Muscle of arm (tissue), 12 donors: Measurements from ENCODE around the gene PPP1R1A. TPM values are rescaled to one million over a fixed set of nuclear protein-coding genes. Genes with fewer than 3 reads are reported as not detected.

Experiments
- DNase-seq: peaks from one replicate; pipeline ENCODE4 v3.0.0-alpha.2; 2013
- polyA plus RNA-seq, 12 donors: library from polyadenylated mRNA; unstranded; fragments of 120-200 nt; gene quantifications; one replicate each; pipeline ENCODE4 v1.2.1, GENCODE V29; 2013; ENCODE audit not compliant: insufficient read length in 12 of 12

The PPP1R1A gene
- polyA plus RNA-seq, 12 donors: 28.2 to 62.3 (median 42.0) TPM; not detected in 1

DNA sequence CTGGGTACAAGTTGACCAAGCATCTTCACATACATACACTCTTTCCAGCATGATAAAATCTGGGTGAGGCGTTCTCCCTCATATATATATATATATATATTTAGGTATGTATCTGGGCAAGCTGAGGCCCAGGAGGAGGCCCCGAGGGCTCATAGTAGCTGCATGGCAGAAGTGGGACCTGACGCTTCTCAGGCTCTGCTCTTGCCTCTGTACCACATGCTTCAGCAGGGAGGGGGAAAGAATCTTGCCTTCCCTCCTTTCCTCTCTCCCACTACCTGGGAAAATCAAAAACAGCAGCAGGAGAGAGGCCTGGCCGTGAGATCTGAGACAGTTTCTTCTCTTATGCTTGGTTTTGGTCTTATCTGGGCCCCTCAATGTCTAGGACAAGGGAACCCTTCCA lies 9.2 kb downstream of the PPP1R1A start:
- no peak for DNase-seq

DNA sequence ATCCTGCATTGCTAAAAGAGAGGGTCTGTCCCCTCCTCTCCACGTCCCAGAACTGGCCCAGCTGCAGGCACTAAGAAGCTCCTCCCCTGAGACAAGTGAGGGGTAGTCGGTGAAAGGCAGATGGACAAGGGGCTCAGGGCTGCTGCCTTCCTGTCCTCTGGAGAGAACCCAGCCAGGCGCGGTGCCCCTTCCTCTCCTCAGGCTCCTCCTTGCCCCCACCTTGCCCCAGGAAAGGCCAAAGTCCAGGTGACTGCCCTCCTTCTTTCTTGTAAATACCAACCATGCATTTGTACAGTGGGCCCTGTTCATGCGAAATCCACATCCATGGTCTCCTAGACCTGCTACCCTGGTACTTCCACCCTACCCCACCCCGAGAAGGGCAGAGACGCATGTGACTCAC lies 9.7 kb downstream of the PPP1R1A start:
- DNase-seq: no peak

- DNase-seq: no peak
These were observed 15.6 kb downstream of the PPP1R1A start for GRCh38 chr12:54572881-54573280.

DNA sequence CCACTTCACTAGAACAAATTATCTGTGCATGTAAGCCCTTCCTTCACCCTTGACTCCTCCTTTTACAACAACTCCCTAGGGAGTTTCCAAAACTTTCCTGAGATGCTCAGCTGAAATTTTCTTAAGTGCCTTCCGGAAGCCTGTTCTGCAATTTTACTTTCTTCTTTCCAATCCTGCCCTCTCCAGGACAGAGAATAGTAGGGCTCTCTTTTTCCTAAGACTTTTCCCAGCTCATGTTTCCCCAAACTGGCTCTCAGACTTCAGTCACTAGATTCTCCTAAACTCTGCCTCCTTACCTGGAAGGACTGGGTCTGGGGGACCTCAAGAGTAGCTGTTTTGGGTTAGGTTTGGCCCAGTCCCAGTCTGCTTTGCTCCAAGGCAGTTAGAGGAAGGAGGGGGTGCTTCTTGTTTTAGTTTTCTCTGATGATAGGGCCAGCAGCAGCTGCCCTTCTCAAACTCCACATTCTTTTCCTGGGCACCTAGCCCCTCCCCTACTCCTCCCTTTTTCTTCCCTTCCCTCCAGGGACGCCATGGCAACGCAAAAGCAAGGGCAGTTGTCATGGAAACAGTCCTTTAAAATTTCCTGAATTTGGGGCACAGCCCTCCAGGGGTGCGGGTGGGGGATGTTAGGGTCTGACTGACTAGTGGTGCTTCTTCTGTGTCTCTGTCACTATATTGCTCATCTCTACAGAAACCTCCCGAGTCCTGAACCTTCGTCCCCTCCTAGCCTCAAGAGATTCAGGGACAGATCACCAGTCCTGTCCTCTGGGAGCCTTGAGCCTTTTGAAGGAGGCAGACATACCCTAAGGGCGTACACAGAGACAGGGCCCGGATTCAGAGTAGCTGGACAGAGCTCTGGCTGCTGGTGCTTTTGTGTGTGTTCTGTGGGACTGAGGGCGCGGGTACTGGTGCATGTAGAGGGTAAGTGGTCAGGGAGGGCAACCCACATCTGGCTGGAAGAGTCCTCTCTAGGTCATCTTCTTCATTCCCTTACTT lies 17.0 kb downstream of the PPP1R1A start:
- DNase-seq: no peak

DNA sequence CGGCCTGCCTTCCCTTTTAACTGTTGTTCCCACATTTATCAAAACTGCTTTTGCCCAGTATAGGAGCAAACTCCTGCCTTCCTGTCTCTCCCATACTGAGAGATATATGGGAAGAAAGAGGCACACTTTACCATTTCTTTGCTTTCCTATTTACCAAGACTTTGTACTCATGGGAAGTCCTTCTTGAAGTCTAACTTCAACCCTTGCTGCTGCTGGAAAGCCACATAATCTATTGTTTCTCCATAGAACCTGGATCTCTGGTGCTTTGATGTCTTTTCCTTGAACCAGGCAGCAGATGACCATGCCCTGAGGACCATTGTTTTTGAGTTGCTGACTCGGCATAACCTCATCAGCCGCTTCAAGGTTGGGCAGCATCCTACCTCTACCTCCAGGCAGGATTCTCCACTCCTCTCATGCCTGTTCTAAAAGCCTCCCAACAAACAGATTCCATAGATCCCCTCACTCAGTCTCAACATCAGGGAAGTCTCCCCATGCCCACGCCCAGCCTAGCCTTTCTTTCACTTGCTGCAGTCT lies 18.4 kb downstream of the PPP1R1A start:
- no peak for DNase-seq

- DNase-seq: no peak
These were observed 19.4 kb downstream of the PPP1R1A start for GRCh38 chr12:54569072-54569471.

DNA sequence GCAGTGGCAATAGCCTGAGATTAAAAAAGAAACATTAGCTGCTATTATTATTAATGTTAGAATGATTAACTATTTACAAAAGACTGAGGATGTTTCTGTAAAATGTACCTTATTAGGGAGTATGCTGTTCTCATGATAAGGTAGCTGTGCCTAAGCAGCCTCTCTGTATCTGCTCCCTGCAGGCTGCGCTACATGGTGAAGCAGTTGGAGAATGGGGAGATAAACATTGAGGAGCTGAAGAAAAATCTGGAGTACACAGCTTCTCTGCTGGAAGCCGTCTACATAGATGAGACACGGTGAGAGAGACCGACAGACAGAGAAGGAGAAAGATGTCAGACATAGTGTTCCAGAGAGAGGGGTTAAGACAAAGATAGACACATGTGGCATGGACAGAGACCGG lies 21.7 kb downstream of the PPP1R1A start:
- DNase-seq: no peak

GRCh38 chr12:54565986-54566544 lies 22.4 kb downstream of the PPP1R1A start:
- DNase-seq: no peak

GRCh38 chr12:54565310-54565985 lies 23.0 kb downstream of the PPP1R1A start:
- no peak for DNase-seq

- no peak for DNase-seq
These were observed 23.7 kb downstream of the PPP1R1A start for GRCh38 chr12:54564768-54565167.

GRCh38 chr12:54563787-54564186 lies 24.7 kb downstream of the PPP1R1A start:
- no peak for DNase-seq

- no peak for DNase-seq
These were observed 25.6 kb downstream of the PPP1R1A start for GRCh38 chr12:54562750-54563356.

GRCh38 chr12:54561164-54561563 lies 27.3 kb downstream of the PPP1R1A start:
- DNase-seq: peak; percentile 56

DNA sequence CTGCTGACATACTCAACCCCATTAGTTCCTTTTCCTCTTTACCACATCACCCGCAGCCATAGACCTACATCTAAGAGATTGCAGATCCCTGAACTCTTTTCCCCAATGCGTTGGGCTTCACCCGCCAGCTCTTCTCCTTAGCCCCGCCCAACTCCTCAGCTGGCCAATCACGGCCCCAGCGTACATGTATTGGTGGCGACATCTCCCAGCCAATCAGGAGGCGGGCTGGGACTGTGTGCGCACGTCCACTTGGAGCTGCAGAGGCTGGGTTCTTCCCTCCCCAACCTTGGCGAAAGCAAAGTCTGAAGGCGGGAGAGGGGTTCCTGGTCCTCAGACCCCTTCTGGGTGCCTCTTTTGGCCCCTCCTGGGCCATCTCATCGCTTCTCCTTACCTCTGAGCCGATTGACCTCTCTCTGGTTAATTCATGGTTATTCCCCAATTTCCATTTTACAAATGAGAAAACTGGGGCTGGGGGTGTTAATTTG lies 28.0 kb downstream of the PPP1R1A start:
- peak; percentile 92 for DNase-seq

GRCh38 chr12:54558759-54559158 lies 29.7 kb downstream of the PPP1R1A start:
- DNase-seq: no peak

GRCh38 chr12:54558311-54558710 lies 30.1 kb downstream of the PPP1R1A start:
- no peak for DNase-seq

DNA sequence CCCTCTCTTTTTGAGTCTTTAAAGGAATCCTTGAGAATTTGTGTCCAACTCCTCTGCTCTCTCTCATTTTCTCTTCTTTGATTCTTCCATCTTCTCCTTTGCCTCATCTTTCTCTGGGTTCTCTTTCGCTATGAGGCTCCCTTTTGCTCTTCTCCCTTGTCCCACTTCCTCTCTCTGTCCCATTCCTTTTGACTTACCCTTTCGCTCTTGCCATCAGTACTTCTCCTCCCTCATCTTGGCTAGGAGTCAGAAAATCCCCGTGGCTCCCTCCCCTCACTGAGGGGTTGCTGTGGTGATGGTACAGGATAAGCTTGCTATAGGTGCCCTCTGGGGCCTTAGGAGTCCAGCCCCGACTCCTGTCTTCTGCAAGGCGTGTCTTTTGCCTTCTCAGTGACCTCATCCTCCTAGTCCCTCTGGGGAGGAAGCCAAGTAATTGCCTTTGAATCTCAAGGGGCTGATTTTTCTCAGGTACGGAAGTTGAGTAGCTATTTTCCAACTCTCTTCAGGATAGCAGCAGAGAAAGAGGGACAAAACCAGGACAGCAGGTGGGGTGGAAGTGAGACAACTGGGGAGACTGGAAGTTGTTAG lies 32.7 kb downstream of the PPP1R1A start:
- DNase-seq: no peak

- no peak for DNase-seq
These were observed 38.5 kb downstream of the PPP1R1A start for GRCh38 chr12:54549774-54550451.

- no peak for DNase-seq
These were observed 41.9 kb downstream of the PPP1R1A start for GRCh38 chr12:54546511-54546910.

GRCh38 chr12:54544743-54545142 lies 43.7 kb downstream of the PPP1R1A start:
- DNase-seq: no peak

DNA sequence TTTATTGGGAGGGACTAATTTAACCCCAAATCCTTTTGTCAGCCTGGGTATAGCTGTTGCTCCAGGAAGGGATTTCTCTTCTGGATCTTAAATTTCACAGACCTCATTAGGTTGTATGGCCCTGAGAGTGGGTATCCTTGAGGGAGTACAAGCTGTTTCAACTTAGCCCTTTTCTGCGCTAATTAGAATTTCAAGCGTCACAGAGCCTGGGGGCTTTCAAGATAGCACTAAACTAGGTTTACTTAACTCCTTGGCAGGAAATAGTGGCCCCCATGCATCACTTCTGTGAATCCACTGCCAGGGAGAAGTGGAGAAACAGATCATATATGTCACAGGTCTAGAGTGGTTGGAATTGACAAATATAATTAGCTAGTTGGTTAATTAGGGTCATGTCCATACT lies 44.9 kb downstream of the PPP1R1A start:
- no peak for DNase-seq
